ENCODE measurements around the gene DNER.

Gene DNER

DNA sequence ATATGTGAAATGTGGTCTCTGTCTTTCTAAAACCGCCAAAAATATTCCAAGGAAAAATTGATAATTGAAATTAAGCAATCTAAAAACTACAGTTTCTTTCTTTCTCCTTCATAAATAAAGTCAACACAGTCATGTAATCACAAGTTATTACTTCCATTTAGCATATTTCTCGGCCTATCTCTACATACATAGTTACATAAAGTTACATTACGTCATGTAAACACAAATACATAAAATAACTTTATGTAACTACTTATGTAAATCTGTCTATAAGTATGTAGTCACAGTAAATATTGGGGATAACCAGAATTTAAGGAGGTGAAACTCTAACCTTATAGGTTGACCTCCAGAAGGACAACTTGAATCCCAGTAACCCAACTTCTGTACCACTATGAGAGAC is 394.8 kb downstream of the DNER start:
- no peak overlapping the region for H3K4me3 ChIP-seq (replicated peaks; ENCODE audit: insufficient read depth, low read length)
- no peaks in the 10 kb centered on the region for H3K27me3 ChIP-seq (ENCODE audit: insufficient read depth, poor library complexity, severe bottlenecking)
- DNase-seq (ENCODE audit: low read depth in 1 of 2, low spot score in 1 of 2), result no peak
- no peak for TF ChIP-seq POLR2AphosphoS5 (IDR thresholded peaks at IDR 0.05; ENCODE audit: low read depth)
- no peak for TF ChIP-seq GABPA (IDR thresholded peaks at IDR 0.05; ENCODE audit: low read depth)
- no peak for TF ChIP-seq SPI1 (IDR thresholded peaks at IDR 0.05; ENCODE audit: borderline replicate concordance, low read depth)
- no peak for TF ChIP-seq CTCF (IDR thresholded peaks at IDR 0.05; ENCODE audit: insufficient read depth, low read length)
- TF ChIP-seq REST (IDR thresholded peaks at IDR 0.05; ENCODE audit: insufficient replicate concordance, low read depth), result no peak
- H3K27ac ChIP-seq (replicated peaks), result no peak overlapping the region

GRCh38 chr2:229314117-229314516 is 400.2 kb downstream of the DNER start:
- TF ChIP-seq POLR2AphosphoS5 (IDR thresholded peaks at IDR 0.05; ENCODE audit: low read depth) (no peak), SPI1 (IDR thresholded peaks at IDR 0.05; ENCODE audit: borderline replicate concordance, low read depth) (no peak), CTCF (IDR thresholded peaks at IDR 0.05; ENCODE audit: insufficient read depth, low read length) (no peak), GABPA (IDR thresholded peaks at IDR 0.05; ENCODE audit: low read depth) (no peak), REST (IDR thresholded peaks at IDR 0.05; ENCODE audit: insufficient replicate concordance, low read depth) (no peak)
- Histone ChIP-seq H3K27ac (replicated peaks) (no peak overlapping the region), H3K4me3 (replicated peaks; ENCODE audit: insufficient read depth, low read length) (no peak overlapping the region), H3K27me3 (ENCODE audit: insufficient read depth, poor library complexity, severe bottlenecking) (no peaks in the 10 kb centered on the region)
- DNase-seq (ENCODE audit: low read depth in 1 of 2, low spot score in 1 of 2), result no peak

GRCh38 chr2:229313591-229313990 is 400.8 kb downstream of the DNER start:
- TF ChIP-seq POLR2AphosphoS5 (IDR thresholded peaks at IDR 0.05; ENCODE audit: low read depth), result no peak
- TF ChIP-seq REST (IDR thresholded peaks at IDR 0.05; ENCODE audit: insufficient replicate concordance, low read depth), result no peak
- no peak for TF ChIP-seq CTCF (IDR thresholded peaks at IDR 0.05; ENCODE audit: insufficient read depth, low read length)
- no peak for TF ChIP-seq SPI1 (IDR thresholded peaks at IDR 0.05; ENCODE audit: borderline replicate concordance, low read depth)
- TF ChIP-seq GABPA (IDR thresholded peaks at IDR 0.05; ENCODE audit: low read depth), result no peak
- Histone ChIP-seq H3K27ac (replicated peaks) (no peak overlapping the region), H3K4me3 (replicated peaks; ENCODE audit: insufficient read depth, low read length) (no peak overlapping the region), H3K27me3 (ENCODE audit: insufficient read depth, poor library complexity, severe bottlenecking) (no peaks in the 10 kb centered on the region)
- no peak for DNase-seq (ENCODE audit: low read depth in 1 of 2, low spot score in 1 of 2)
